Neural cell (in vitro differentiated cells): Measurements from ENCODE around the gene S1PR1. TPM values are rescaled to one million over a fixed set of nuclear protein-coding genes. Genes with fewer than 3 reads are reported as not detected.

Experiments used
- H2AFZ ChIP-seq: fragments of 200-600, 300-800 bp; sonication (generic), shearing (Covaris generic); 2 replicates; pipeline ENCODE4 v1.6.0; 2014; ENCODE audit warnings: low read depth, mild to moderate bottlenecking, antibody characterized with exemption, low read length, moderate library complexity
- H3F3A ChIP-seq: fragments of 200-600 bp; shearing (Covaris generic); 2 replicates; pipeline ENCODE4 v1.6.1; 2016; ENCODE audit warnings: mild to moderate bottlenecking, moderate library complexity, mixed read lengths, antibody characterized with exemption, low read length; ENCODE audit not compliant: insufficient read depth, poor library complexity, severe bottlenecking
- H3K27ac ChIP-seq: fragments of 200-600, 300-800 bp; sonication (generic), shearing (Covaris generic); 2 replicates; pipeline ENCODE4 v1.5.1; 2014; ENCODE audit warnings: mild to moderate bottlenecking, low read length, moderate library complexity
- H3K27me3 ChIP-seq: fragments of 300-800, 200-600 bp; sonication (generic), shearing (Covaris generic); 2 replicates; pipeline ENCODE4 v1.6.0; 2014; ENCODE audit warnings: mild to moderate bottlenecking, low read depth, low read length, moderate library complexity; ENCODE audit not compliant: insufficient read depth
- H3K36me3 ChIP-seq: fragments of 300-800, 200-600 bp; sonication (generic), shearing (Covaris generic); 2 replicates; pipeline ENCODE4 v1.5.1; 2014; ENCODE audit warnings: mild to moderate bottlenecking, antibody characterized with exemption, low read length, moderate library complexity; ENCODE audit not compliant: insufficient read depth
- H3K4me2 ChIP-seq: fragments of 300-800, 200-600 bp; sonication (generic), shearing (Covaris generic); 2 replicates; pipeline ENCODE4 v1.6.0; 2014; ENCODE audit warnings: mild to moderate bottlenecking, low read length
- H3K4me3 ChIP-seq: fragments of 300-800, 200-600 bp; sonication (generic), shearing (Covaris generic); 2 replicates; pipeline ENCODE4 v1.5.1; 2014; ENCODE audit warnings: mild to moderate bottlenecking, low read length, moderate library complexity
- H3K79me2 ChIP-seq: fragments of 200-600 bp; shearing (Covaris generic); replicated peaks from 2 replicates; pipeline ENCODE4 v1.6.0; 2014; ENCODE audit warnings: mild to moderate bottlenecking, low read length, moderate library complexity; ENCODE audit not compliant: insufficient read depth
- H3K9ac ChIP-seq: fragments of 300-800, 200-600 bp; sonication (generic), shearing (Covaris generic); 2 replicates; pipeline ENCODE4 v1.6.1; 2016; ENCODE audit warnings: mild to moderate bottlenecking, low read length, mixed read lengths
- H3K9me2 ChIP-seq: fragments of 200-600 bp; shearing (Covaris generic); 2 replicates; pipeline ENCODE4 v1.6.1; 2016; ENCODE audit warnings: mild to moderate bottlenecking, low read length, mixed read lengths; ENCODE audit not compliant: insufficient read depth
- H3K9me3 ChIP-seq: fragments of 200-600, 300-800 bp; sonication (generic), shearing (Covaris generic); 2 replicates; pipeline ENCODE4 v1.6.1; 2016; ENCODE audit warnings: mild to moderate bottlenecking, mixed run types, low read length, moderate library complexity, mixed read lengths
- H4K20me1 ChIP-seq: fragments of 200-600 bp; shearing (Covaris generic); 2 replicates; pipeline ENCODE4 v1.6.1; 2016; ENCODE audit warnings: mild to moderate bottlenecking, mixed run types; ENCODE audit not compliant: insufficient read depth
- EP300 ChIP-seq: fragments of 450-650 bp; conservative IDR thresholded peaks from 2 replicates; pipeline ENCODE4 v1.6.1; 2014; ENCODE audit warnings: antibody characterized with exemption, mild to moderate bottlenecking, moderate library complexity; ENCODE audit not compliant: poor library complexity, severe bottlenecking
- EZH2 ChIP-seq: fragments of 200-600, 300-800 bp; shearing (Covaris generic), sonication (generic); IDR thresholded peaks from 2 replicates; pipeline ENCODE4 v1.6.1; 2014; ENCODE audit warnings: antibody characterized with exemption, low read length, borderline replicate concordance, mild to moderate bottlenecking; ENCODE audit not compliant: insufficient read depth, poor library complexity, severe bottlenecking
- MXI1 ChIP-seq: fragments of 450-650 bp; conservative IDR thresholded peaks from 2 replicates; pipeline ENCODE4 v1.6.1; 2014; ENCODE audit warnings: antibody characterized with exemption, mild to moderate bottlenecking; ENCODE audit not compliant: poor library complexity, severe bottlenecking
- POLR2AphosphoS5 ChIP-seq: IDR thresholded peaks from 2 replicates; pipeline ENCODE4 v1.6.1; 2012
- RAD21 ChIP-seq: fragments of 450-650 bp; conservative IDR thresholded peaks from 2 replicates; pipeline ENCODE4 v1.6.1; 2014; ENCODE audit warnings: antibody characterized with exemption, mild to moderate bottlenecking, moderate library complexity
- SMC3 ChIP-seq: fragments of 450-650 bp; conservative IDR thresholded peaks from 2 replicates; pipeline ENCODE4 v1.6.1; 2014; ENCODE audit warnings: antibody characterized with exemption, mild to moderate bottlenecking, moderate library complexity; ENCODE audit not compliant: poor library complexity
- TAF1 ChIP-seq: IDR thresholded peaks from 2 replicates; pipeline ENCODE4 v1.6.1; 2012; ENCODE audit warnings: low read depth
- polyA plus RNA-seq: library from polyadenylated mRNA; depleted of rRNA; stranded (reverse); fragments of >200 nt; gene quantifications from 2 replicates; pipeline ENCODE4 v1.2.3, GENCODE V29; 2014
- TF ChIP-seq, protein P1 (sequence below): IDR thresholded peaks from 2 replicates; pipeline ENCODE4 v1.6.1; 2012; ENCODE audit warnings: borderline replicate concordance
- TF ChIP-seq, protein P2 (sequence below): fragments of 450-650 bp; IDR thresholded peaks from 2 replicates; pipeline ENCODE4 v1.5.1; 2014; ENCODE audit warnings: antibody characterized with exemption, mild to moderate bottlenecking, moderate library complexity; ENCODE audit not compliant: poor library complexity, severe bottlenecking

The S1PR1 gene
- polyA plus RNA-seq, 1 donor from 2014 or later: not detected

DNA sequence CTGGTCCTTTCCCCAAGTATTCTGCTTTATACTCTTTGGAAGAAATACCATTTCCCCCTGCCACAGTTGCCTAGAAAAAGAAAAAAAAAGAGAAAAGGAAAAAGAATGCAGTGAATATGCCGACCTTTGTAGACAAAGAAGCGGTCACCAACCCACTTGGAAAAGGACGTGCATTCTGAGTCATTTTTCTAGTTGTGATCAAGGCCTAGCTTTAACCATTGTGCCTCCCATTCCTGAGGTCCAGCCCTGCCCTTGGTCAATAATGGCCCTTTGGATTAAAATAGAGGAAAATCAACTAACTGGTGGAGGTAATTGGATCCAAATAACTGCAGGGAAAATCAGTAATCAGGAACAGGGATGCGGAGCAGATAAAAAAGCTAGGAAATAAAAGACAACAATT, 24.8 kb downstream of the S1PR1 start:
- Histone ChIP-seq H3K9me2 (no peaks in the 10 kb centered on the region), H4K20me1 (no peaks in the 10 kb centered on the region), H3K36me3 (no peaks in the 10 kb centered on the region), H3F3A (no peaks in the 10 kb centered on the region), H3K4me3 (no peak overlapping the region), H2AFZ (no peak overlapping the region), H3K79me2 (no peaks in the 10 kb centered on the region), H3K9me3 (no peaks in the 10 kb centered on the region), H3K4me2 (no peak overlapping the region), H3K27ac (no peak overlapping the region), H3K9ac (no peak overlapping the region), H3K27me3 (no peaks in the 10 kb centered on the region)
- TF ChIP-seq RAD21 (no peak), MXI1 (no peak), POLR2AphosphoS5 (no peak)

DNA sequence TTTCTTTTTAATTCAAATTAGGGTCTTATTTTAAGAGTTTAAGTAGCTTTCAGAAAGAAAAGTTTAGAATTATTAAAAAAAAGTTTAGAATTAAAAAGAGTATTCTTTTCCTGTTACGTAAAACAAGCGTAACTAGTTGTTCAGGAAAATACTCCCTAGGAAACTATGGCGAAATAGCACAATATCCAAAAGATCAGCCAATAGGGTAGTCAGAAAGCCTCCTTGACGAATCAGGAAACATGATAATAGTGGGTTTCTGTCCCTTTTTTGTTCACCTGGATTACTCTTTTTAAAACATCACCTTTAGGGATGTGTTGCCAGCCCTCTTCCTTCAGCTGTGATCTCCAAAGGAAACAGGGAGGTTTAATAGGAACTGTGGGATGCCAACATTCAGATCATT, 25.2 kb downstream of the S1PR1 start:
- no peaks in the 10 kb centered on the region for H4K20me1 ChIP-seq
- H3K9me2 ChIP-seq: no peaks in the 10 kb centered on the region
- no peaks in the 10 kb centered on the region for H3K9me3 ChIP-seq
- H3K4me2 ChIP-seq: no peak overlapping the region
- TF ChIP-seq SMC3 (no peak), EZH2 (no peak), TAF1 (no peak), RAD21 (no peak), MXI1 (no peak)
- H3K4me3 ChIP-seq: no peak overlapping the region
- H3K27me3 ChIP-seq: no peaks in the 10 kb centered on the region
- no peak overlapping the region for H3K9ac ChIP-seq
- no peaks in the 10 kb centered on the region for H3K79me2 ChIP-seq
- H3K36me3 ChIP-seq: no peaks in the 10 kb centered on the region
- no peak overlapping the region for H3K27ac ChIP-seq
- H3F3A ChIP-seq: no peaks in the 10 kb centered on the region
- no peak overlapping the region for H2AFZ ChIP-seq

DNA sequence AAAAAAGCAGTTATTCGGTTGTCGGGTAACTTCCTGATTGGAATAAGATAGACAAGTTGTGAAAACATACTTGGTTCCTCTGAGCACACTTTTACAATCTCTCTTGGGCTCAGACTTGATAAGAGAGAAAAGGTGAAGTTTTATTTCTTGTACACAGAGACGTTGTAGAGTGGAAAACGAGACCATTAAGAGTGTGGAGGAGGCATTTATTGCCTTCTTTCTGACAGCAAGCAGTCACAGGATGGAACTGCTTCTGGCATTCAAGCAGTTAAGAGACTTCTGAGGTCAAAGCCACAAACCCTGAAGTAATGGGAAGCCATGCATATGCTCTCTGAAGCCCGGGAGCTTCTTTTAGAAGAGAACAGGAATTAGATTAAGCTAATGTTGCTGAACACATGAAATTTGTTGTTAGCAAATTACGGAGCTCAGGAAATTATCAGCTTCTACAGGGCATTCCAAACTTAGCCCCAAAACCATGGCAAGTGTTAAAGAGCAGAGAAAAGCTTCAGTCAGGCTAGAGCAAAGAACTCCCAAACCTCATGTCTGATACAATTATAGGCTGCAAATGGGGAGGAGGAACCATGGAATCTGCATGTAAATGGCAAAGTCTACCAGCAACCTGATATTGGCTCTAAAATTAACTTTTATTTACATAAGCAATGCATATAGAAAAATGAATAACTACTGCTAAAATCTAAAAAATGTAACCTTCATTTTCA, 26.0 kb downstream of the S1PR1 start:
- H3K27me3 ChIP-seq: no peaks in the 10 kb centered on the region
- H3K9me3 ChIP-seq: no peaks in the 10 kb centered on the region
- TF ChIP-seq SMC3: no peak
- TF ChIP-seq, protein P1, sequence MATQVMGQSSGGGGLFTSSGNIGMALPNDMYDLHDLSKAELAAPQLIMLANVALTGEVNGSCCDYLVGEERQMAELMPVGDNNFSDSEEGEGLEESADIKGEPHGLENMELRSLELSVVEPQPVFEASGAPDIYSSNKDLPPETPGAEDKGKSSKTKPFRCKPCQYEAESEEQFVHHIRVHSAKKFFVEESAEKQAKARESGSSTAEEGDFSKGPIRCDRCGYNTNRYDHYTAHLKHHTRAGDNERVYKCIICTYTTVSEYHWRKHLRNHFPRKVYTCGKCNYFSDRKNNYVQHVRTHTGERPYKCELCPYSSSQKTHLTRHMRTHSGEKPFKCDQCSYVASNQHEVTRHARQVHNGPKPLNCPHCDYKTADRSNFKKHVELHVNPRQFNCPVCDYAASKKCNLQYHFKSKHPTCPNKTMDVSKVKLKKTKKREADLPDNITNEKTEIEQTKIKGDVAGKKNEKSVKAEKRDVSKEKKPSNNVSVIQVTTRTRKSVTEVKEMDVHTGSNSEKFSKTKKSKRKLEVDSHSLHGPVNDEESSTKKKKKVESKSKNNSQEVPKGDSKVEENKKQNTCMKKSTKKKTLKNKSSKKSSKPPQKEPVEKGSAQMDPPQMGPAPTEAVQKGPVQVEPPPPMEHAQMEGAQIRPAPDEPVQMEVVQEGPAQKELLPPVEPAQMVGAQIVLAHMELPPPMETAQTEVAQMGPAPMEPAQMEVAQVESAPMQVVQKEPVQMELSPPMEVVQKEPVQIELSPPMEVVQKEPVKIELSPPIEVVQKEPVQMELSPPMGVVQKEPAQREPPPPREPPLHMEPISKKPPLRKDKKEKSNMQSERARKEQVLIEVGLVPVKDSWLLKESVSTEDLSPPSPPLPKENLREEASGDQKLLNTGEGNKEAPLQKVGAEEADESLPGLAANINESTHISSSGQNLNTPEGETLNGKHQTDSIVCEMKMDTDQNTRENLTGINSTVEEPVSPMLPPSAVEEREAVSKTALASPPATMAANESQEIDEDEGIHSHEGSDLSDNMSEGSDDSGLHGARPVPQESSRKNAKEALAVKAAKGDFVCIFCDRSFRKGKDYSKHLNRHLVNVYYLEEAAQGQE: no peak
- TF ChIP-seq TAF1: no peak
- no peak for TF ChIP-seq EP300
- no peak for TF ChIP-seq POLR2AphosphoS5
- no peak for TF ChIP-seq MXI1
- TF ChIP-seq, protein P2, sequence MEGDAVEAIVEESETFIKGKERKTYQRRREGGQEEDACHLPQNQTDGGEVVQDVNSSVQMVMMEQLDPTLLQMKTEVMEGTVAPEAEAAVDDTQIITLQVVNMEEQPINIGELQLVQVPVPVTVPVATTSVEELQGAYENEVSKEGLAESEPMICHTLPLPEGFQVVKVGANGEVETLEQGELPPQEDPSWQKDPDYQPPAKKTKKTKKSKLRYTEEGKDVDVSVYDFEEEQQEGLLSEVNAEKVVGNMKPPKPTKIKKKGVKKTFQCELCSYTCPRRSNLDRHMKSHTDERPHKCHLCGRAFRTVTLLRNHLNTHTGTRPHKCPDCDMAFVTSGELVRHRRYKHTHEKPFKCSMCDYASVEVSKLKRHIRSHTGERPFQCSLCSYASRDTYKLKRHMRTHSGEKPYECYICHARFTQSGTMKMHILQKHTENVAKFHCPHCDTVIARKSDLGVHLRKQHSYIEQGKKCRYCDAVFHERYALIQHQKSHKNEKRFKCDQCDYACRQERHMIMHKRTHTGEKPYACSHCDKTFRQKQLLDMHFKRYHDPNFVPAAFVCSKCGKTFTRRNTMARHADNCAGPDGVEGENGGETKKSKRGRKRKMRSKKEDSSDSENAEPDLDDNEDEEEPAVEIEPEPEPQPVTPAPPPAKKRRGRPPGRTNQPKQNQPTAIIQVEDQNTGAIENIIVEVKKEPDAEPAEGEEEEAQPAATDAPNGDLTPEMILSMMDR: no peak
- TF ChIP-seq RAD21: no peak
- TF ChIP-seq EZH2: no peak
- H3K4me3 ChIP-seq: no peak overlapping the region
- H3K9ac ChIP-seq: no peak overlapping the region
- H3K79me2 ChIP-seq: no peaks in the 10 kb centered on the region
- H3K27ac ChIP-seq: no peak overlapping the region
- H2AFZ ChIP-seq: no peak overlapping the region
- H4K20me1 ChIP-seq: no peaks in the 10 kb centered on the region
- no peak overlapping the region for H3K4me2 ChIP-seq
- H3K36me3 ChIP-seq: no peaks in the 10 kb centered on the region
- no peaks in the 10 kb centered on the region for H3K9me2 ChIP-seq
- H3F3A ChIP-seq: no peaks in the 10 kb centered on the region
